Activated CD8-positive, alpha-beta memory T cell treated with anti-CD3 and anti-CD28 coated beads, Interleukin-2, amount 50 U/mL, for 4 hours (primary cell): ENCODE results near the gene PTGFRN.

Experiments
- DNase-seq: peaks from one replicate; pipeline ENCODE4 v3.0.0-alpha.2; 2020

The PTGFRN gene

GRCh38 chr1:116982319-116983004, 72.7 kb downstream of the PTGFRN start:
- DNase-seq: no peak

GRCh38 chr1:116983112-116983511, 73.4 kb downstream of the PTGFRN start:
- no peak for DNase-seq

DNA sequence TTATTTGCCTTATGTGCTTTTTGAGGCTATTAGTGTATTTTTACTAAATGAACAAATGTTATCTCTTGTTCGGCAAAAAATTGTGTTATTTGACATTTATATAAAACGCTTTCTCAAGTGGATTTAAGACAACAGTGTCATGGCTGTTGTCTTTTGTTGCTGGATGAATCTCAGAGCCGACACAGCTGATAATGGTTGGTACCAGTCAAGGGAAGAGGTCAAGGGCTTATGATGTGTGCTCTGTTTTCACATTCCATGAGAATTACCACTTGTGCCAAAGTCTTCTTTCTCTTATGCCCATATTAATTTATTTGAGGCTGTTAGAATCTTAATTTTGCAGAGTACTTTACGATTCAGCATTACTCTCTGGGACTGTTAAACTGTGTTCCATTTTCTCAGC, 74.0 kb downstream of the PTGFRN start:
- no peak for DNase-seq

GRCh38 chr1:116984406-116985160, 74.9 kb downstream of the PTGFRN start:
- DNase-seq: no peak

GRCh38 chr1:116986421-116987255, 76.9 kb downstream of the PTGFRN start:
- DNase-seq: peak; percentile 33

DNA sequence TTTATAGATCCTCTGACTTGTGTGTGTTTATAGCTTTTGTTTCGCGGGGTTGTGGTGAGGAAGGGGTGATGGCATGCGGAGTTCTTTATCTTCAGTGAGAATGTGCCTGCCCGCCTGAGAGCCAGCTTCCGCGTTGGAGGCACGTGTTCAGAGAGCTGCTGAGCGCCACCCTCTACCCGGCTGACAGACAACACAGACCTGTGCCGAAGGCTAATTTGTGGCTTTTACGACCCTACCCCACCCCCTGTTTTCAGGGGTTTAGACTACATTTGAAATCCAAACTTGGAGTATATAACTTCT, 77.5 kb downstream of the PTGFRN start:
- peak; percentile 73 for DNase-seq

DNA sequence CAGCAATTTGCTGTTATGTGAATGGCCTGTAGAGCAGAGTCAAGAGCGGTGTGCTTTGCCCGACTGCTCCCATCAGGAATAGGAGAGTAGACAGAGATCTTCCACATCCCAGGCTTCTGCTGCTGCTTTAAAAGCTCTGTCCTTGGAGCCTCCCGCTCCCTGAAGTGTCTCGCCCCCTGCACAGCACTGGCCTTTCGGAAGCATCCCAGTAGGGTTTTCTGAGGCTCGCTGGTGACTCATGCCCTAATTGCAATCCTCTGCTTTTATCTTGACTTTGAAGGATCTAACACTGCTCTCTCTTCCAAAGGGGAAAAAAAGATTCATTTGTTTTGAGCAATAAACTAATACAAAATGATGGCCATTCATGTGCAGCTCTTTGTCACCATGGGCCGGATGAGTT, 78.5 kb downstream of the PTGFRN start:
- DNase-seq: no peak

- no peak for DNase-seq
These were observed 79.2 kb downstream of the PTGFRN start for GRCh38 chr1:116988908-116989307.

DNA sequence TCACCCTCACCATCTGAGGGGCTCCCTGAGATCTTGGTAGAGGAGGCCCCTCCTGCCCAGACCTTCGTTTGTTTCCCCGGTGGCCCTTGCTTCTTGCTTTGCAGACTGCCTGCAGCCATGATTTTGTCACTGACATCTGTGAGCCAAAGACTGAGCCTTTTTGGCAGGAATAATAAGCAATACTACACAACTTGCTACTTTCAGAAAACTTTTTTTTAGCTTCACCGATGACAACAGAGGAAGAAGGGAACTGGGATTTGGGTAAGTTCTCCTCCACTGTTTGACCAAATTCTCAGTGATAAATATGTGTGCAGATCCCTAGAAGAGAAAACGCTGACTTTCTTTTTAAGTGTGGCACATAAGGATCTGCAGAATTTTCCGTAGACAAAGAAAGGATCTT, 80.1 kb downstream of the PTGFRN start:
- DNase-seq: no peak

DNA sequence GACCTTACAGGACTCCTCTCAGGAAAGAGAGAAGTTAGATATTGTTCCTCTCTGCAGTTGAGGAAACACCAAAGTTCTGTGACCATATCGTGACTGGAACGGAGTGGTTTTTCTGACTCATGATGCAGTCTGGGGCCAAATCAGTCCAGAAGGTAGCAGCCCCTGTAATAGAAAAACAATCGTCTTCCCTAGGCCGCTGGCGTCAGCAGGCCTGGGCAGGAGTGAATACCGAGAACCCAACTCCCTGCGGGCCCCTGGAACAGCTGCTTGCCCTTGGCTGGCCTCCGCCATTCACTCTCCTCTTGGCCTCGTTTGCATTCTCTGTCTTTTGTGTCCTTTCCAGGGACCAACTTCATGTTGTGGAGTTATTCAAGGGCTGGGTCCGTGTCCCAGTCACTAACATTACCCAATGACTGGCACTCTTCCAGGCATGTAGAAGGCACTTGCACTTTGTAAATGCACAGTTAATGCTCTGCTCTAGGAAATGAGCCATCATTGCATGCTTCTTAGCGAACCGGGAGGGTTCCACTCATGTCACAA, 81.0 kb downstream of the PTGFRN start:
- DNase-seq: no peak

- DNase-seq: no peak
These were observed 81.6 kb downstream of the PTGFRN start for GRCh38 chr1:116991171-116991845.

GRCh38 chr1:116991918-116992317, 82.2 kb downstream of the PTGFRN start:
- no peak for DNase-seq

DNA sequence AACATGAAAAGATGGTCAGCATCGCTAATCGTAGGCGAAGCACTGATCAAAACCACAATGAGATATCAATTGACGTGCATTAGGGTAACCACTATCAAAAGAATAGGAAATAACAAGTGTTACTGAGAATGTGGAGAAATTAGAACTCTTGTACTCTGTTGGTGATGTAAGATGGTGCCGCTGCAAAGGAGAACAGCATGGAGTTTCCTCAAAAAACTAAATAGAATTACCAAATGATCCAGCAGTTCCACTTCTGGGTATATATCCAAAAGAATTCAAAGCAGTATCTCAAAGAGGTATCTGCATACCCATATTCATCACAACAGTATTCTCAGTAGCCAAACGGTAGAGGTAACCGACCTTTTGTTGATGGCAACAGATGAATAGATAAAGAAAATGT, 83.6 kb downstream of the PTGFRN start:
- no peak for DNase-seq

DNA sequence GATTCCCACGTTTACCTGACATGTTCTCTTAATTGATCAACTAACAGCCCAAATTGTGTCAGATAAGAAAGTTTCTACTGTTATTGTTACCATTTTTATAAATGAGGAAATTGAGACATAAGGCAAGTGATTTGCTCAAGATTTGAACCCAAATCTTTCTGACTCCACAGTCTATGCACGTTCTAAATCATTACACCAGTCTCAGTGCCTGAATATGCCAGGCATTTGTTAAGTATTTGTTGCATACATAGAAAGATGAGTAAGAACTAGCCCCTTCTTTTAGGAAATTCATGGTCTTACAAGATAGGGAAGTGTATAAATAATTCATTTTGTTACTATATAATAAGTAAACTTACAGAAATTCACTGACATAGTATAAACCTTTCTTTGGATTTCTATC, 84.7 kb downstream of the PTGFRN start:
- no peak for DNase-seq

GRCh38 chr1:116997066-116997465, 87.3 kb downstream of the PTGFRN start:
- no peak for DNase-seq

- DNase-seq: no peak
These were observed 87.9 kb downstream of the PTGFRN start for GRCh38 chr1:116997636-116998035.

- no peak for DNase-seq
These were observed 89.9 kb downstream of the PTGFRN start for GRCh38 chr1:116999596-116999995.

- no peak for DNase-seq
These were observed 90.4 kb downstream of the PTGFRN start for GRCh38 chr1:117000142-117000541.

GRCh38 chr1:117001254-117001927, 91.7 kb downstream of the PTGFRN start, which contains the start of gene CD101:
TSS of gene CD101 (plus strand) at chr1:117001760. CDS start at chr1:117001818, 58 bp downstream.
- DNase-seq: no peak

DNA sequence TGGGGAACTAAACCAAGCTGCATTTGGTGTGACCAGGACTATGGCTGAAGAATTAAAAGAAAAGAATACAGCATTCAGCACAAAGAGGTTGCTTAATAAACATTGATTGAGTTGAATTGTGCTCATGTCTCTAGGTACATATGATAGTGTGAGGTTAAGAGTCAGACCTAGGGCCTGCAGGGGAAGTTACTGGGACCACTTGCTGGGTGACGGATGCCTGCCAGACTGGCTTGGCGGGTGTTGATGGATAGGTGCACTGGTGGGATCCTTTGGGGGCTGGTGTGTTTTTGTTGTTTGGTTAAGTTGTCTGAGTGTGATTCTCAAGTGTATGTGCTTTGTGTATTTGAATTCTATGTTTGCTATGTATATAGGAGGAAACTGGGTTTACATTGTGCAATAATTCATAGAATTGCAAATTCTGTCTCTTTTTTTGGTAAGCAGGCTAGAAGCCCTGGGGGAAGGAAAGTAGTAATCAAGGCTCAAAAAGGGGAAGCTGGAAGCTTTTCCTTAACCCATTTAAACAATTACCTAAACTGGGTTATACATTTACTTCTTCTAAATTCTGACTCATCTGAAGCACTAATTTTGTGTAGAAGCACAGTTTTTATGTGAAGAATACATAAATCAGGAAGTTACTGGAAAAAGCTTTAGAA, 93.6 kb downstream of the PTGFRN start:
- DNase-seq: no peak

DNA sequence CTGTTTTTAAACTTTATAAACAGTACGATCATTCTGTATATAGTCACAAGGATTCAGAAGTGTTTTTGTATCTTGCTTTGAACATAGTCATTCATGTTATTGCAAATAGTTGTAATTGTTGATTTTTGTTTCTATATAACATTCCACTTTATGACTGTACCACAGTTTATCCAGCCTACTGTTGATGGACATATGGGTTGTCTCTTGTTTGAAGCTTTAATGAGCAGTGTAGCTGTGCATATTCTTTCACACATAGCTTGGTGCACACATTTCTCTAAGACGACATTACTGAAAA, 98.0 kb downstream of the PTGFRN start:
- DNase-seq: no peak

DNA sequence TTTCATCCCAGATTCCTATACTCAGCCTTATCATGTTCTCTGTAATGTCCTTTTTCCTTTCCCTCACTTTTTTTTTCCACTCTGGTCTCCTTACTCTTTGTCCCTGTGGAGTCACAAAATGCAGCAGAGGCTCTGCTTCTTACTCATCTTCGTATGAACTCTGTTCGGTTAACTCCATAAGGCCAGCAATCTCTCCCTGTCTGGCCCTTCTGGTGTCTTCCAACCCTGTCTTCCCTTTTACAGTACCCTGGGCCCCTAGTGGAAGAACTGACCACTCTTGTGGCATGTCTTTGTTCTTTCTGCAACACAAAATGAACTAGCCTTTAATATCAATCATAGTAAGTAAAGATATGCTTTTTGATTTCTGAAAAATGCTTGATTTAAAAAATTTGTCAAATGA, 98.9 kb downstream of the PTGFRN start:
- DNase-seq: no peak
